Stimulated activated naive CD4-positive, alpha-beta T cell (primary cell): ENCODE results near the gene IFNG-AS1.

Experiments used
- DNase-seq, 6 experiments: peaks; one replicate each; lab custom pipeline; 2025; lab: John Stamatoyannopoulos, UW

The IFNG-AS1 gene

GRCh38 chr12:67994046-67994445 is 4.8 kb downstream of the IFNG-AS1 start:
- no peak for DNase-seq

GRCh38 chr12:67996347-67996746 is 7.1 kb downstream of the IFNG-AS1 start:
- DNase-seq, result no peak

GRCh38 chr12:67998379-67998778 is 9.1 kb downstream of the IFNG-AS1 start:
- DNase-seq, result no peak

- DNase-seq, result no peak
Measured at GRCh38 chr12:67999244-67999643, 10.0 kb downstream of the IFNG-AS1 start.

- DNase-seq, result no peak
Measured at GRCh38 chr12:68001486-68002466, 12.5 kb downstream of the IFNG-AS1 start.

- no peak for DNase-seq
Measured at GRCh38 chr12:68003777-68004176, 14.5 kb downstream of the IFNG-AS1 start.

- DNase-seq, result no peak
Measured at GRCh38 chr12:68007033-68007432, 17.8 kb downstream of the IFNG-AS1 start.

- no peak for DNase-seq
Measured at GRCh38 chr12:68007466-68007865, 18.2 kb downstream of the IFNG-AS1 start.

GRCh38 chr12:68011206-68011881 is 22.1 kb downstream of the IFNG-AS1 start:
- no peak for DNase-seq

- DNase-seq, result no peak
Measured at GRCh38 chr12:68011882-68012207, 22.6 kb downstream of the IFNG-AS1 start.

- no peak for DNase-seq
Measured at GRCh38 chr12:68012712-68013111, 23.5 kb downstream of the IFNG-AS1 start.

GRCh38 chr12:68013181-68013580 is 23.9 kb downstream of the IFNG-AS1 start:
- no peak for DNase-seq

- no peak for DNase-seq
Measured at GRCh38 chr12:68016136-68016535, 26.9 kb downstream of the IFNG-AS1 start.

- DNase-seq, result no peak
Measured at GRCh38 chr12:68018315-68018714, 29.1 kb downstream of the IFNG-AS1 start.

GRCh38 chr12:68020049-68020448 is 30.8 kb downstream of the IFNG-AS1 start:
- DNase-seq, result no peak

- DNase-seq, result no peak
Measured at GRCh38 chr12:68020699-68021098, 31.5 kb downstream of the IFNG-AS1 start.

GRCh38 chr12:68028647-68029046 is 39.4 kb downstream of the IFNG-AS1 start:
- no peak for DNase-seq

- no peak for DNase-seq
Measured at GRCh38 chr12:68030248-68030647, 41.0 kb downstream of the IFNG-AS1 start.

- no peak for DNase-seq
Measured at GRCh38 chr12:68031174-68031573, 41.9 kb downstream of the IFNG-AS1 start.

GRCh38 chr12:68031881-68032739 is 42.9 kb downstream of the IFNG-AS1 start:
- DNase-seq, result no peak

- DNase-seq, result no peak
Measured at GRCh38 chr12:68034567-68034966, 45.3 kb downstream of the IFNG-AS1 start.

GRCh38 chr12:68036642-68037041 is 47.4 kb downstream of the IFNG-AS1 start:
- DNase-seq, result no peak
